Endodermal cell (in vitro differentiated cells): ENCODE data around the gene PI4KB. TPM values are rescaled to one million over a fixed set of nuclear protein-coding genes. Genes with fewer than 3 reads are reported as not detected.

Experiments
- DNase-seq: peaks from one replicate; pipeline ENCODE4 v3.0.0-alpha.2; 2017
- H3K27ac ChIP-seq: 2 replicates; pipeline ENCODE4 v1.5.1; 2013; ENCODE audit warnings: mild to moderate bottlenecking, low read depth, low read length, moderate library complexity
- H3K27me3 ChIP-seq: 2 replicates; pipeline ENCODE4 v1.6.1; 2013; ENCODE audit warnings: mild to moderate bottlenecking, low read length, moderate library complexity; ENCODE audit not compliant: insufficient read depth, control insufficient read depth, poor library complexity, severe bottlenecking
- H3K36me3 ChIP-seq: 2 replicates; pipeline ENCODE4 v1.7.0; 2013; ENCODE audit warnings: mild to moderate bottlenecking, low read length, moderate library complexity; ENCODE audit not compliant: control insufficient read depth, insufficient read depth
- H3K4me1 ChIP-seq: one replicate; pipeline ENCODE4 v1.7.0; 2013; ENCODE audit warnings: low read length; ENCODE audit not compliant: control insufficient read depth, insufficient read depth
- H3K4me3 ChIP-seq: 2 replicates; pipeline ENCODE4 v1.5.1; 2013; ENCODE audit warnings: mild to moderate bottlenecking, low read length, moderate library complexity
- H3K9ac ChIP-seq: 2 replicates; pipeline ENCODE4 v1.6.1; 2013; ENCODE audit warnings: mild to moderate bottlenecking, low read length, moderate library complexity; ENCODE audit not compliant: poor library complexity, severe bottlenecking; ENCODE audit errors: extremely low read depth
- H3K9me3 ChIP-seq: 2 replicates; pipeline ENCODE4 v1.6.1; 2013; ENCODE audit warnings: mild to moderate bottlenecking, low read length, moderate library complexity; ENCODE audit not compliant: control insufficient read depth
- H3K27ac Mint-ChIP-seq: 2 replicates; pipeline ENCODE4 v1.8.0; 2020; ENCODE audit warnings: mixed read lengths
- H3K27me3 Mint-ChIP-seq: 2 replicates; pipeline ENCODE4 v1.8.0; 2021; ENCODE audit warnings: mild to moderate bottlenecking, mixed read lengths; ENCODE audit not compliant: insufficient read depth
- H3K36me3 Mint-ChIP-seq: 2 replicates; pipeline ENCODE4 v1.8.0; 2020; ENCODE audit warnings: low read depth, mixed read lengths
- H3K4me1 Mint-ChIP-seq: 2 replicates; pipeline ENCODE4 v1.8.0; 2020; ENCODE audit warnings: mixed read lengths
- H3K4me3 Mint-ChIP-seq: 2 replicates; pipeline ENCODE4 v1.8.0; 2020; ENCODE audit warnings: mild to moderate bottlenecking, moderate library complexity, mixed read lengths
- H3K9me3 Mint-ChIP-seq: 2 replicates; pipeline ENCODE4 v1.8.0; 2020; ENCODE audit warnings: mild to moderate bottlenecking, mixed read lengths
- WGBS, 2 experiments: methylation state at CpG; one replicate each; pipeline versions ENCODE4 v1.1.5 to v1.1.7; 2013; ENCODE audit warnings: missing lambda C conversion rate in 2 of 2, mixed read lengths in 1 of 2; ENCODE audit not compliant: insufficient coverage in 1 of 2, insufficient read length in 1 of 2; 5-methylcytosine and 5-hydroxymethylcytosine counted together
- total RNA-seq, 2 donors: library from RNA; stranded (reverse); fragmentation: NEBNext Ultra II Directional in 1 of 2; extraction: Animal tissue kit (Norgen Biotek cat#: 25700) in 1 of 2; gene quantifications; 2 replicates in 1 of 2; 3 replicates in 1 of 2; pipeline ENCODE4 v1.2.1, GENCODE V29; 2021
- TF ChIP-seq, protein P1 (sequence below): fragments of 200-600 bp; sonication (generic); conservative IDR thresholded peaks from 2 replicates; pipeline ENCODE4 v1.5.0; 2021; ENCODE audit warnings: antibody characterized with exemption, mild to moderate bottlenecking

Gene PI4KB
- total RNA-seq, 2 donors from 2014 or later: 34.3 to 37.5 TPM

- H3K4me1 Mint-ChIP-seq: no peaks in the 10 kb centered on the region
- H3K27ac Mint-ChIP-seq: no peak overlapping the region
- peaks cover 46% of the 10 kb centered on the region for H3K36me3 Mint-ChIP-seq
- Histone ChIP-seq H3K27me3 (no peaks in the 10 kb centered on the region), H3K9me3 (peaks cover 17% of the 10 kb centered on the region), H3K36me3 (no peaks in the 10 kb centered on the region), H3K27ac (no peak overlapping the region), H3K4me3 (no peak overlapping the region), H3K4me1 (no peaks in the 10 kb centered on the region), H3K9ac (no peak overlapping the region)
- peaks cover 30% of the 10 kb centered on the region for H3K9me3 Mint-ChIP-seq
- no peaks in the 10 kb centered on the region for H3K27me3 Mint-ChIP-seq
- 97 to 100% methylated on average over 2 to 4 of the region's 4 CpGs for WGBS, 2 experiments
- TF ChIP-seq, protein P1, sequence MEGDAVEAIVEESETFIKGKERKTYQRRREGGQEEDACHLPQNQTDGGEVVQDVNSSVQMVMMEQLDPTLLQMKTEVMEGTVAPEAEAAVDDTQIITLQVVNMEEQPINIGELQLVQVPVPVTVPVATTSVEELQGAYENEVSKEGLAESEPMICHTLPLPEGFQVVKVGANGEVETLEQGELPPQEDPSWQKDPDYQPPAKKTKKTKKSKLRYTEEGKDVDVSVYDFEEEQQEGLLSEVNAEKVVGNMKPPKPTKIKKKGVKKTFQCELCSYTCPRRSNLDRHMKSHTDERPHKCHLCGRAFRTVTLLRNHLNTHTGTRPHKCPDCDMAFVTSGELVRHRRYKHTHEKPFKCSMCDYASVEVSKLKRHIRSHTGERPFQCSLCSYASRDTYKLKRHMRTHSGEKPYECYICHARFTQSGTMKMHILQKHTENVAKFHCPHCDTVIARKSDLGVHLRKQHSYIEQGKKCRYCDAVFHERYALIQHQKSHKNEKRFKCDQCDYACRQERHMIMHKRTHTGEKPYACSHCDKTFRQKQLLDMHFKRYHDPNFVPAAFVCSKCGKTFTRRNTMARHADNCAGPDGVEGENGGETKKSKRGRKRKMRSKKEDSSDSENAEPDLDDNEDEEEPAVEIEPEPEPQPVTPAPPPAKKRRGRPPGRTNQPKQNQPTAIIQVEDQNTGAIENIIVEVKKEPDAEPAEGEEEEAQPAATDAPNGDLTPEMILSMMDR: peak; percentile 45
- H3K4me3 Mint-ChIP-seq: no peak overlapping the region
- no peak for DNase-seq
Measured at GRCh38 chr1:151364996-151365395, 37.8 kb upstream of the PI4KB start.

DNA sequence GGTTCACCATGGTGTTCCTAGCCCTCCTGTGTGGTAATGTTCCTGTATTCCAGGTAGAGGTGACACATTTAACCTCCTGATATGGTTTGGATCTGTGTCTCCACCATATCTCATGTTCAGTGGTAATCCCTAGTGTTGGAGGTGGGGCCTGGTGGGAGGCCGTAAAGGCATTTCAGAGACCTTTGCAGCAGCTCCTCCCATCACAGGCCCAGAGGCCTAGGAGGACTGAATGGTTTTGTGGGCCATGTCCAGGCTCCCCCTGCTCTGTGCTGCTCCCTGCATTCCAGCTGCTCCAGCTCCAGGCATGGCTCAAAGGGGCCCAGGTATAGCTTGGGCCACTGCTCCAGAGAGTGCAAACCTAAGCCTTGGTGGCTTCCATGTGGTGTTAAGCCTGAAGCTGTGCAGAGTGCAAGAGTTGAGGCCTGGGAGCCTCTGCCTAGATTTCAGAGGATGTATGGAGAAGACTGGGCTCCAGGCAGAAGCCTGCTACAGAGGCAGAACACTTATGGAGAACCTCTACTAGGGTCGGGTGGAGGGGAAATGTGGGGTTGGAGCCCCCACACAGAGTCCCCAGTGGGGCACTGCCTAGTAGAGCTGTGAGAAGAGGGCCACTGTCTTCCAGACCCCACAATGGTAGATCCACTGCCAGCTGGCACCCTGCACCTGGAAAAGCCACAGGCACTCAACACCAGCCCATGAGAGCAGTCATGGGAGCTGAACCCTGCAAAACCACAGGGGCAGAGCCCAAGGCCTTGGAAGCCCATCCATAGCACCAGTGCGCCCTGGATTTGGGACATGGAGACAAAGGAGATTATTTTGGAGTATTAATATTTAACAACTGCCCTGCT lies 35.3 kb upstream of the PI4KB start:
- Histone ChIP-seq H3K9ac (no peak overlapping the region), H3K9me3 (peaks cover 17% of the 10 kb centered on the region), H3K36me3 (no peaks in the 10 kb centered on the region), H3K4me3 (peak overlapping the region; percentile 35), H3K27ac (no peak overlapping the region), H3K27me3 (no peaks in the 10 kb centered on the region), H3K4me1 (no peaks in the 10 kb centered on the region)
- no peak for DNase-seq
- Mint-ChIP-seq H3K27ac (no peak overlapping the region), H3K36me3 (peaks cover 45% of the 10 kb centered on the region), H3K4me3 (no peak overlapping the region), H3K4me1 (no peaks in the 10 kb centered on the region), H3K9me3 (peaks cover 30% of the 10 kb centered on the region), H3K27me3 (no peaks in the 10 kb centered on the region)
- TF ChIP-seq, protein P1: no peak
- WGBS, 2 experiments: 88 to 91% methylated on average over 2 to 3 of the region's 3 CpGs

DNA sequence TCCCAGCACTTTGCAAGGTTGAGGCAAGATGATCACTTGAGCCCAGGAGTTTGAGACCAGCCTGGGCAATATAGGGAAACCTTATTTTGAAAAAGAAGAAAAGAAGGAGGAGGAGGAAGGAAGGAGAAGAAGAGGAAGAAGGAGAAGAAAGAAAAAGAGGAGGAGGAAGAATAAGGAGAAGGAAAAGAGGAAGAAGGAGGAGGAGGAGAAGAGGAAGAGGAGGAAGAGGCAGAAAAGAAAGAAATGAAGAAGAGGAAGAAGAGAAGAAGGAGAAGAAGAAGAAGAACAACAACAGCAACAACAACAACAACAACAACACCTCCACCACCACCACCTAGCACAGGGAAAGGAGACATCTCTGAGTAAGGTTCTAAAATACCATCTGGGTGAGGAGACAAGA lies 34.7 kb upstream of the PI4KB start:
- no peaks in the 10 kb centered on the region for H3K27me3 ChIP-seq
- Mint-ChIP-seq H3K9me3 (peaks cover 30% of the 10 kb centered on the region), H3K36me3 (peaks cover 42% of the 10 kb centered on the region), H3K4me1 (no peaks in the 10 kb centered on the region), H3K4me3 (no peak overlapping the region), H3K27ac (no peak overlapping the region), H3K27me3 (no peaks in the 10 kb centered on the region)
- H3K4me1 ChIP-seq: no peaks in the 10 kb centered on the region
- H3K4me3 ChIP-seq: peak overlapping the region; percentile 35
- H3K36me3 ChIP-seq: no peaks in the 10 kb centered on the region
- H3K9me3 ChIP-seq: peaks cover 17% of the 10 kb centered on the region
- H3K27ac ChIP-seq: no peak overlapping the region
- no peak for DNase-seq
- TF ChIP-seq, protein P1: no peak
- H3K9ac ChIP-seq: no peak overlapping the region
